Transverse colon (tissue), 3 donors: Measurements from ENCODE around the gene MEX3A.

Source experiments
- EP300 ChIP-seq: sonication (generic); formaldehyde crosslinking; IDR thresholded peaks from one replicate; pipeline ENCODE4 v1.6.1; 2017; ENCODE audit warnings: antibody characterized with exemption, low read depth
- POLR2AphosphoS5 ChIP-seq, 3 donors: sonication (generic); formaldehyde crosslinking; IDR thresholded peaks; one replicate each; pipeline ENCODE4 v1.6.1; 2016; ENCODE audit warnings: antibody characterized with exemption in 3 of 3

GRCh38 chr1:156073110-156073687 lies 9.1 kb downstream of the MEX3A start:
- TF ChIP-seq EP300 = no peak
- no peak for TF ChIP-seq POLR2AphosphoS5 (IDR thresholded peaks at IDR 0.05)
